Measurements from ENCODE around the gene NDNF. TPM values are rescaled to one million over a fixed set of nuclear protein-coding genes. Genes with fewer than 3 reads are reported as not detected.

Gene NDNF
- total RNA-seq, 3 donors from 2014 or later = 2.2 to 5.1 (median 2.6) TPM

DNA sequence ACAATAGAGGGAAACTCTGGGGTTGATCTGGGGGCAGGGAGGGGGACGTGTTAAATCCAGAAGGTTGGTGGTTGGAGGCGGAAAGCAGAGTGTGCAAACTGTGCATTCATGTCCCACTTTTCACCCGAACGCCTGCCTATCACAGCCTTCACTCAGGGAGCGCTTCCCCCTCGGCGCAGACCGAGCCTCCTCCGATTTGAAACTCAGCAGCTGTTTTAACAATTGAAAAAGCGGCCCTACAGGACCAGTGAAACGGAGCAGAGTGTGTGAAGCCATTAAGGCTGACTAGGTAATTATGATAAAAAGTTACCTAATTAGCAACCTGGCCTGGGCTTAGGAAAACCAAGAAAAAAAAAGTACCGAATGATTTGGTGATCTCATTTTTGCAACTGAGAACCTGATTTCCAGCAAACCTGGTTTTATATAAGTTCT, 685 bp upstream of the NDNF start:
- H3K36me3 ChIP-seq = no peaks in the 10 kb centered on the region
- peak overlapping the region; percentile 54 to 79 (median 60) for H3K4me3 ChIP-seq
- TF ChIP-seq POLR2A (IDR thresholded peaks at IDR 0.05) = no peak
- TF ChIP-seq, protein P1, sequence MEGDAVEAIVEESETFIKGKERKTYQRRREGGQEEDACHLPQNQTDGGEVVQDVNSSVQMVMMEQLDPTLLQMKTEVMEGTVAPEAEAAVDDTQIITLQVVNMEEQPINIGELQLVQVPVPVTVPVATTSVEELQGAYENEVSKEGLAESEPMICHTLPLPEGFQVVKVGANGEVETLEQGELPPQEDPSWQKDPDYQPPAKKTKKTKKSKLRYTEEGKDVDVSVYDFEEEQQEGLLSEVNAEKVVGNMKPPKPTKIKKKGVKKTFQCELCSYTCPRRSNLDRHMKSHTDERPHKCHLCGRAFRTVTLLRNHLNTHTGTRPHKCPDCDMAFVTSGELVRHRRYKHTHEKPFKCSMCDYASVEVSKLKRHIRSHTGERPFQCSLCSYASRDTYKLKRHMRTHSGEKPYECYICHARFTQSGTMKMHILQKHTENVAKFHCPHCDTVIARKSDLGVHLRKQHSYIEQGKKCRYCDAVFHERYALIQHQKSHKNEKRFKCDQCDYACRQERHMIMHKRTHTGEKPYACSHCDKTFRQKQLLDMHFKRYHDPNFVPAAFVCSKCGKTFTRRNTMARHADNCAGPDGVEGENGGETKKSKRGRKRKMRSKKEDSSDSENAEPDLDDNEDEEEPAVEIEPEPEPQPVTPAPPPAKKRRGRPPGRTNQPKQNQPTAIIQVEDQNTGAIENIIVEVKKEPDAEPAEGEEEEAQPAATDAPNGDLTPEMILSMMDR (IDR thresholded peaks at IDR 0.05) = no peak
- TF ChIP-seq POLR2AphosphoS5 (IDR thresholded peaks at IDR 0.05) = no peak
- H3K27me3 ChIP-seq = peaks cover 0 to 8% of the 10 kb centered on the region in 2 donors
- no peak for DNase-seq (ENCODE audit: low spot score in 2 of 2)
- intact Hi-C loops (cut with DNase I; ENCODE audit: low total_unique reads) = no loop called here
- no peak overlapping the region for H3K27ac ChIP-seq
- H3K9me3 ChIP-seq = no peaks in the 10 kb centered on the region
- no peaks in the 10 kb centered on the region for H3K4me1 ChIP-seq

- TF ChIP-seq POLR2A (IDR thresholded peaks at IDR 0.05) = no peak
- TF ChIP-seq POLR2AphosphoS5 (IDR thresholded peaks at IDR 0.05) = no peak
- Histone ChIP-seq H3K4me1 (no peaks in the 10 kb centered on the region), H3K27ac (peak overlapping the region in 1 of 2 donors; percentile 54), H3K4me3 (peak overlapping the region; percentile 54 to 79 (median 60)), H3K27me3 (peaks cover 0 to 8% of the 10 kb centered on the region in 2 donors), H3K9me3 (no peaks in the 10 kb centered on the region), H3K36me3 (no peaks in the 10 kb centered on the region)
- intact Hi-C loops (cut with DNase I; ENCODE audit: low total_unique reads) = no loop called here
- DNase-seq (ENCODE audit: low spot score in 2 of 2) = no peak
Observed at GRCh38 chr4:121071640-121072223, 603 bp downstream of the NDNF start.

DNA sequence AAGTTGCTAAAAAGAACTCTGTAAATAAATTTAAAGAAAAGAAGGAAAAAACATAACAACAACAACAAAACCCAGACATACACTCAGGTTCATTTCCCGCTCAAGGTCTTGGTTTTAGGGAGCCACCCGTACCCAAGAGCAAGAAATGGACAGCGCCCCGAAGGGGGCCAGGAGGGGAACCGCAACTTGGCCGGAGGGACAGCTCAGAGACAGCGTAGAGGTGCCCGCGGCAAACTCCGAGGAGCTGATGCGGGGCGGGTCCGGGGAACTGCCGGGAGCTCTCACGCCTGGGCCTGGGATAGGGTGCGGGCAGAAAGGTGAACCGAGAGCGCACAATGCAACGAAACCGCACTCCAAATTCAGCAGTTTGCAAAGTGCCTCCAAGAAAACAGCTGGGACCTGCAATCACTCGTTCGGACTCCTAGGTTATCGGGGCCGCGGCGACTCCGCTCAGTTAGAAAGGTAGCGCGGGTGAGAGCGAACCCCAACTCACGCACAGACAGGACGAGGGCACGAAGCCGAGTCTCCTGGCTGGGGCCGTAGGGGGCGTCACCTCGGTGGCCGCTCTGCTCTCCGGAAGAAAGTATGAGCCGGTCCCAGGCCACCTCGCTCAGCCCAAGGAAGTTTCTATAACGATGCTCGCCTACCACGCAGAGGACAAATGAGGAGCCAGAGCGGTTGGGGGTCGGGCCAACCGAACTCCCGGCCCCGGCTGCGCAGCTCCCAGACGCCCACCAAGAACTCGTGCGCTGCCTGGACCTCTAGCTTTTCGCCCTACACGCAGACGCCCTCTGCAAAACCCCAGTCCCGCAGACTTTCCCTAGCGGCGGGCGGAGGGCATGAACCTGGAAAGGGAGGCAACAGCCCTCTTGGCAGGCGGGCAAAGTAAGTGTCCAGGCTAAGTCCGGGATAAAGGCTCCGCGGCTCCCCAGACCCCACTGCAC, 1.4 kb downstream of the NDNF start:
- Histone ChIP-seq H3K36me3 (no peaks in the 10 kb centered on the region), H3K27ac (peak overlapping the region; percentile 2 to 21), H3K4me1 (no peaks in the 10 kb centered on the region), H3K27me3 (peaks cover 0 to 8% of the 10 kb centered on the region in 2 donors), H3K4me3 (peak overlapping the region; percentile 54 to 79 (median 60)), H3K9me3 (no peaks in the 10 kb centered on the region)
- DNase-seq (ENCODE audit: low spot score in 2 of 2) = no peak
- TF ChIP-seq POLR2AphosphoS5 (IDR thresholded peaks at IDR 0.05) = no peak
- TF ChIP-seq, protein P1 (IDR thresholded peaks at IDR 0.05) = peak in 1 of 3 donors; percentile 33
- intact Hi-C loops (cut with DNase I; ENCODE audit: low total_unique reads) = no loop called here

GRCh38 chr4:121070274-121070673, 2.1 kb downstream of the NDNF start:
- Histone ChIP-seq H3K27ac (peak overlapping the region in 1 of 2 donors; percentile 2), H3K4me1 (no peaks in the 10 kb centered on the region), H3K36me3 (no peaks in the 10 kb centered on the region), H3K4me3 (peak overlapping the region; percentile 54 to 79 (median 60)), H3K9me3 (no peaks in the 10 kb centered on the region), H3K27me3 (peaks cover 0 to 8% of the 10 kb centered on the region in 2 donors)
- TF ChIP-seq, protein P1 (IDR thresholded peaks at IDR 0.05) = no peak
- TF ChIP-seq POLR2AphosphoS5 (IDR thresholded peaks at IDR 0.05) = no peak
- TF ChIP-seq POLR2A (IDR thresholded peaks at IDR 0.05) = no peak
- intact Hi-C loops (cut with DNase I; ENCODE audit: low total_unique reads) = no loop called here
- no peak for DNase-seq (ENCODE audit: low spot score in 2 of 2)

- intact Hi-C loops (cut with DNase I; ENCODE audit: low total_unique reads) = no loop called here
- H3K27me3 ChIP-seq = peaks cover 0 to 8% of the 10 kb centered on the region in 2 donors
- H3K36me3 ChIP-seq = no peaks in the 10 kb centered on the region
- no peak overlapping the region for H3K27ac ChIP-seq
- H3K4me3 ChIP-seq = peak overlapping the region in 2 of 3 donors; percentile 4 to 12
- no peaks in the 10 kb centered on the region for H3K4me1 ChIP-seq
- TF ChIP-seq, protein P1 (IDR thresholded peaks at IDR 0.05) = no peak
- TF ChIP-seq POLR2A (IDR thresholded peaks at IDR 0.05) (no peak), POLR2AphosphoS5 (IDR thresholded peaks at IDR 0.05) (no peak)
- no peak for DNase-seq (ENCODE audit: low spot score in 2 of 2)
- H3K9me3 ChIP-seq = no peaks in the 10 kb centered on the region
Observed at GRCh38 chr4:121069430-121069829, 2.9 kb downstream of the NDNF start.
